Trophoblast cell (in vitro differentiated cells and primary cell): ENCODE measurements around the gene SELENOF.

Experiments
- DNase-seq, 2 donors: peaks; one replicate each; pipeline ENCODE4 v3.0.0-alpha.2; 2016
- H2AFZ ChIP-seq: 2 replicates; pipeline ENCODE4 v1.6.1; 2013; ENCODE audit warnings: low read length, moderate library complexity, mild to moderate bottlenecking; ENCODE audit not compliant: insufficient read depth, poor library complexity
- H2AK5ac ChIP-seq: 2 replicates; pipeline ENCODE4 v1.6.1; 2013; ENCODE audit warnings: mild to moderate bottlenecking, low read length
- H2BK120ac ChIP-seq: 2 replicates; pipeline ENCODE4 v1.6.1; 2013; ENCODE audit warnings: low read length, mild to moderate bottlenecking, moderate library complexity; ENCODE audit not compliant: insufficient read depth, poor library complexity
- H2BK12ac ChIP-seq: 2 replicates; pipeline ENCODE4 v1.6.1; 2013; ENCODE audit warnings: mild to moderate bottlenecking, low read length, moderate library complexity
- H2BK5ac ChIP-seq: 2 replicates; pipeline ENCODE4 v1.6.1; 2013; ENCODE audit warnings: low read length, low read depth, moderate library complexity, mild to moderate bottlenecking; ENCODE audit not compliant: poor library complexity
- H3K14ac ChIP-seq: 2 replicates; pipeline ENCODE4 v1.6.1; 2013; ENCODE audit warnings: mild to moderate bottlenecking, low read length
- H3K18ac ChIP-seq: 2 replicates; pipeline ENCODE4 v1.6.1; 2013; ENCODE audit warnings: mild to moderate bottlenecking, low read length
- H3K23ac ChIP-seq: 2 replicates; pipeline ENCODE4 v1.6.1; 2013; ENCODE audit warnings: low read length
- H3K27ac ChIP-seq: 2 replicates; pipeline ENCODE4 v1.5.1; 2013; ENCODE audit warnings: low read depth, mild to moderate bottlenecking, inconsistent platforms, low read length, moderate library complexity
- H3K27me3 ChIP-seq: 2 replicates; pipeline ENCODE4 v1.6.1; 2013; ENCODE audit warnings: inconsistent platforms, mild to moderate bottlenecking, low read length, moderate library complexity; ENCODE audit not compliant: insufficient read depth
- H3K36me3 ChIP-seq, 2 experiments: 1 replicate in 1 of 2; 2 replicates in 1 of 2; pipeline ENCODE4 v1.6.1; 2013; ENCODE audit warnings: low read length in 2 of 2, mild to moderate bottlenecking in 2 of 2, moderate library complexity in 1 of 2; ENCODE audit not compliant: insufficient read depth in 2 of 2, control insufficient read depth in 1 of 2
- H3K4ac ChIP-seq: 2 replicates; pipeline ENCODE4 v1.6.1; 2013; ENCODE audit warnings: low read depth, mild to moderate bottlenecking, low read length, moderate library complexity
- H3K4me1 ChIP-seq, 2 experiments: 1 replicate in 1 of 2; 2 replicates in 1 of 2; pipeline ENCODE4 v1.6.1; 2013; ENCODE audit warnings: low read length in 2 of 2, mild to moderate bottlenecking in 2 of 2, moderate library complexity in 1 of 2; ENCODE audit not compliant: insufficient read depth in 2 of 2, control insufficient read depth in 1 of 2
- H3K4me2 ChIP-seq: 2 replicates; pipeline ENCODE4 v1.6.1; 2013; ENCODE audit warnings: inconsistent platforms, mild to moderate bottlenecking, low read length, moderate library complexity
- H3K4me3 ChIP-seq: 2 replicates; pipeline ENCODE4 v1.5.1; 2013; ENCODE audit warnings: mild to moderate bottlenecking, low read depth, low read length, inconsistent platforms
- H3K79me1 ChIP-seq: one replicate; pipeline ENCODE4 v1.6.1; 2013; ENCODE audit warnings: low read length
- H3K79me2 ChIP-seq: 2 replicates; pipeline ENCODE4 v1.6.1; 2013; ENCODE audit warnings: low read length, mild to moderate bottlenecking; ENCODE audit not compliant: control insufficient read depth, insufficient read depth, poor library complexity
- H3K9ac ChIP-seq: 2 replicates; pipeline ENCODE4 v1.6.1; 2013; ENCODE audit warnings: mild to moderate bottlenecking, low read length
- H3K9me3 ChIP-seq: 2 replicates; pipeline ENCODE4 v1.6.1; 2013; ENCODE audit warnings: low read depth, mild to moderate bottlenecking, control low read depth, inconsistent platforms, low read length; ENCODE audit not compliant: insufficient read depth
- H4K12ac ChIP-seq: 2 replicates; pipeline ENCODE4 v1.6.1; 2013; ENCODE audit warnings: low read depth, mild to moderate bottlenecking, low read length, moderate library complexity
- H4K8ac ChIP-seq: 2 replicates; pipeline ENCODE4 v1.6.1; 2013; ENCODE audit warnings: low read depth, mild to moderate bottlenecking, low read length, moderate library complexity
- H4K91ac ChIP-seq: one replicate; pipeline ENCODE4 v1.6.1; 2013; ENCODE audit warnings: low read depth, mild to moderate bottlenecking, low read length, moderate library complexity
- WGBS: extraction: QIAGEN DNeasy Blood & Tissue Kit; methylation state at CpG from one replicate; pipeline ENCODE4 v1.1.7; 2013; ENCODE audit warnings: missing lambda C conversion rate; ENCODE audit not compliant: insufficient read length, insufficient coverage; ENCODE audit errors: extremely low coverage; 5-methylcytosine and 5-hydroxymethylcytosine counted together

The SELENOF gene

DNA sequence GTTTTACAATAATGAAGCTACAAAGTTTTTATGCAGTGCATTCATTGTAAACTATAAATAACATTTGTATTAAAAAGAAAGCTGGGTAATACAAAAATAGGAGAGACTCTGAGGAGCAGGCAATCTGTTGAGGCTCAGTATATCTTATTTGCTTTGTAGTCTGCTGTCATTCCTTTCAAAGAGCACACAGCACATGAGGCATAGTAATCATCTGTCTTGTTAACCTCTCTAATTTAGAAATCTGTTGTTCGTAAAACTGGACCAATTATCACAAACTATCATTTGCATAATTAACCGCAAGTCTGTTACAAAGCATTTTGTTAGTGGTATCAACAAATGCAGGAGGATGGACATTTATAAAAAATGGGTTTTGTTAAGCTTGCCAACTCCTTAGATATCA is 51.0 kb downstream of the SELENOF start:
- no peak overlapping the region for H2AK5ac ChIP-seq
- no peak overlapping the region for H3K4ac ChIP-seq
- WGBS, result no CpG with 5 or more reads among the region's 2 CpGs

DNA sequence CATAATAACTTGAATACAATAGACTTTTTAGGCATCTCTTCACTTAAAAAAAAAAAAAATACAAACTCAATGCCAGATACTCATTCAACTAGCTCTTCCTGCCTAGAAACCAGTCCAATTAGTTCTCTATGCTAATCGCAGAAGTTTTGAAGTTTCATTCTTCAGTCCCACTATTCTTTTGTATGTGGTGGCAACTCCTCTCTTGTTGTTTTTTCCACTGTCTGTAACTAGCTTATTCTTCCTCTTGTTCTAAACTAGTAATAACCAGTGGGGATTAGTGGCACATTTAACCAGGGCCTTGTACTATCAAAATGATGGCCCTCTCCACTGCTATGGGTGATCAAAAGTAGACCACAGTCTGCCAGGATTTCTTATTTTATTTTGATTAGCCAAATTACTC is 52.5 kb downstream of the SELENOF start:
- no peak overlapping the region for H4K12ac ChIP-seq
- H2BK5ac ChIP-seq, result no peak overlapping the region
- H4K8ac ChIP-seq, result no peak overlapping the region
- H4K91ac ChIP-seq, result no peak overlapping the region
- H3K18ac ChIP-seq, result no peak overlapping the region
- H2BK12ac ChIP-seq, result no peak overlapping the region
- DNase-seq, result no peak
- no peak overlapping the region for H3K4me2 ChIP-seq
- H3K27ac ChIP-seq, result no peak overlapping the region
- H3K27me3 ChIP-seq, result no peaks in the 10 kb centered on the region
- peaks cover 0 to 4% of the 10 kb centered on the region in 2 experiments for H3K36me3 ChIP-seq
- H3K9me3 ChIP-seq, result no peaks in the 10 kb centered on the region
- no peak overlapping the region for H3K4ac ChIP-seq
- no peak overlapping the region for H3K4me3 ChIP-seq
- H3K79me1 ChIP-seq, result no peaks in the 10 kb centered on the region
- H2AFZ ChIP-seq, result no peak overlapping the region
- no peaks in the 10 kb centered on the region for H3K4me1 ChIP-seq
- H3K14ac ChIP-seq, result no peak overlapping the region
- H2AK5ac ChIP-seq, result no peak overlapping the region
- no peaks in the 10 kb centered on the region for H3K79me2 ChIP-seq
- no peak overlapping the region for H3K9ac ChIP-seq
- H2BK120ac ChIP-seq, result no peak overlapping the region
- H3K23ac ChIP-seq, result no peak overlapping the region
- no CpG with 5 or more reads among the region's 1 CpG for WGBS

More for the DNA sequence above, 51.0 kb downstream of the SELENOF start:
- Histone ChIP-seq H3K18ac (no peak overlapping the region), H3K14ac (no peak overlapping the region), H3K9me3 (no peaks in the 10 kb centered on the region), H3K4me3 (no peak overlapping the region), H3K79me1 (no peaks in the 10 kb centered on the region), H3K36me3 (peaks cover 0 to 4% of the 10 kb centered on the region in 2 experiments), H2BK12ac (no peak overlapping the region), H2BK5ac (no peak overlapping the region), H3K4me2 (no peak overlapping the region), H3K4me1 (no peaks in the 10 kb centered on the region), H4K12ac (no peak overlapping the region), H2BK120ac (no peak overlapping the region), H3K9ac (no peak overlapping the region), H2AFZ (no peak overlapping the region), H3K27me3 (no peaks in the 10 kb centered on the region), H4K8ac (no peak overlapping the region), H3K27ac (no peak overlapping the region), H3K79me2 (no peaks in the 10 kb centered on the region), H3K23ac (no peak overlapping the region), H4K91ac (no peak overlapping the region)
- DNase-seq, result no peak

DNA sequence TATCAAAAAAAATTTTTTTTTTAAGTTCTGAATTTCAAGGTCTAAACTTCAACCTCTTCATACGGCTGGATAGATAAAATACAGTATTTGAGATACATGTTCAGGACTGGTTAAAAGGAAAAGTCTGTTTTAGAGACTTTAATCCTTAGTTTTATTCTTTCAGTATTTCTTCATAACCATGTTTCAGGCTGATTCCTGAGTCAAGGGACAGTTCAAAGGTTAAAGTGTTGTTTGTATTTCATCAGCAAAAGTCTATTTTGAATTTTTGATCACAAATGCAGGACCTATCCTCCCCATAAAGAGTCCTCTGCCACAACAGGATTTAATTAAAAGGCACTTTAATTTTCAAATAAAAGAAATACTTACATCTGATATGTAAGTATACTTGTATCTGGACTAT is 53.5 kb downstream of the SELENOF start:
- WGBS, result no CpG with 5 or more reads among the region's 1 CpG
- H4K8ac ChIP-seq, result no peak overlapping the region
- H3K4me2 ChIP-seq, result no peak overlapping the region
- no peak overlapping the region for H2BK120ac ChIP-seq
- no peak overlapping the region for H2BK12ac ChIP-seq
- H4K12ac ChIP-seq, result no peak overlapping the region
- H3K4me1 ChIP-seq, result no peaks in the 10 kb centered on the region
- H2BK5ac ChIP-seq, result no peak overlapping the region
- H3K79me1 ChIP-seq, result no peaks in the 10 kb centered on the region
- no peaks in the 10 kb centered on the region for H3K27me3 ChIP-seq
- H3K18ac ChIP-seq, result no peak overlapping the region
- H3K4me3 ChIP-seq, result no peak overlapping the region
- H3K14ac ChIP-seq, result no peak overlapping the region
- no peak overlapping the region for H4K91ac ChIP-seq
- no peak overlapping the region for H3K27ac ChIP-seq
- no peak overlapping the region for H3K9ac ChIP-seq
- peaks cover 0 to 4% of the 10 kb centered on the region in 2 experiments for H3K36me3 ChIP-seq
- H2AFZ ChIP-seq, result no peak overlapping the region
- H3K23ac ChIP-seq, result no peak overlapping the region
- no peak for DNase-seq
- H3K79me2 ChIP-seq, result no peaks in the 10 kb centered on the region
- no peaks in the 10 kb centered on the region for H3K9me3 ChIP-seq
- H3K4ac ChIP-seq, result no peak overlapping the region
- no peak overlapping the region for H2AK5ac ChIP-seq

DNA sequence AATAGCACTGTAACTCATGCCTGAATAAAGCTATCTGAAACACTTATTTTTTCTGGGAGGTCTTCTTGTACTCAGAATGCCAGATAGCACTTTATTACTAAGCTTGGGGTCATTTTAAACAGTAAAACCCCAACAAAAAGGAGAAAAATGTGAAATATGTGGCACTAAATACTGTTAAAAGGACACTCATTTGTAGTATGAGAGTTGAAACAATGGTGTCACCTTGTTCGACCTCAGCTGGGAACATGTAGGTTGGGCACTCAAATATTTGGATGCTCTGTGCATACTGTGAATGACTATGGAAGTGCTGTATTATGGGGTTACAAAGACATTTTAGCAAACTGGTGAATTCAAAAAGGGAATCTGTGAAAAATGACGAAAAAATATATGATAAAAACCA is 53.9 kb downstream of the SELENOF start:
- no CpG with 5 or more reads among the region's 2 CpGs for WGBS

More for the DNA sequence above, 53.9 kb downstream of the SELENOF start:
- H3K27ac ChIP-seq, result no peak overlapping the region
- no peaks in the 10 kb centered on the region for H3K27me3 ChIP-seq
- H3K36me3 ChIP-seq, result peaks cover 0 to 4% of the 10 kb centered on the region in 2 experiments
- H2BK5ac ChIP-seq, result no peak overlapping the region
- H4K8ac ChIP-seq, result no peak overlapping the region
- H3K23ac ChIP-seq, result no peak overlapping the region
- H3K4me2 ChIP-seq, result no peak overlapping the region
- H3K9me3 ChIP-seq, result no peaks in the 10 kb centered on the region
- H4K91ac ChIP-seq, result no peak overlapping the region
- no peak overlapping the region for H3K18ac ChIP-seq
- DNase-seq, result no peak
- H3K9ac ChIP-seq, result no peak overlapping the region
- no peak overlapping the region for H2BK120ac ChIP-seq
- no peak overlapping the region for H3K4me3 ChIP-seq
- H2BK12ac ChIP-seq, result no peak overlapping the region
- H3K4me1 ChIP-seq, result no peaks in the 10 kb centered on the region
- no peak overlapping the region for H3K4ac ChIP-seq
- no peak overlapping the region for H3K14ac ChIP-seq
- no peaks in the 10 kb centered on the region for H3K79me1 ChIP-seq
- H2AK5ac ChIP-seq, result no peak overlapping the region
- H4K12ac ChIP-seq, result no peak overlapping the region
- no peaks in the 10 kb centered on the region for H3K79me2 ChIP-seq
- no peak overlapping the region for H2AFZ ChIP-seq
